ENCODE data around the gene RP9.

GRCh38 chr7:33091111-33091531, 18.1 kb downstream of the RP9 start:
- TF ChIP-seq POLR2A (IDR thresholded peaks at IDR 0.05; ENCODE audit: low read length) (no peak), GATA1 (IDR thresholded peaks at IDR 0.05; ENCODE audit: low read depth, low read length) (no peak)

All from erythroblast (primary cell).